ENCODE data around the gene PAGR1. TPM values are rescaled to one million over a fixed set of nuclear protein-coding genes. Genes with fewer than 3 reads are reported as not detected.

PAGR1 gene
- total and polyA plus RNA-seq, 9 of the 15 experiments (the other 6 are each of a cell fraction or from before 2014, with no cell fraction given), result 1.4 to 58.2 (median 16.8) TPM

DNA sequence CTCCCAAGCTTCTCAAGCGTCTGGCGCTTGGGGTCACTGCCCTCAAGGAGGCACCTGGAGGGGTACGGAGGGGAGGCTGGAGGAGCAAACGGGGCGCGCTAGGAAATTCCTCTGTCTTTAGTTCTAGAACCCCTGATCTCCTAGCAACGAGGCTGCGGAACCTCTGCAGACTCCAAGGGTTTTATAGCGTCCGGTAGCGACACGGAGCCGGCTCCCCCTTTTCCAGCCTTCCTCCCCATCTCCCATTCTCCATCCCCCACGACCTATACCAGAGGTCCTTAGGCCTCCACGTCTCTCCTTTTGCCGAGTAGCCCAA lies 47.7 kb downstream of the PAGR1 start (continued):
- TF ChIP-seq ARID4B (CRISPR knock-in tag; IDR thresholded peaks at IDR 0.05) (no peak), NFE2 (IDR thresholded peaks at IDR 0.05; ENCODE audit: low read depth) (no peak), THRAP3 (IDR thresholded peaks at IDR 0.05; ENCODE audit: borderline replicate concordance) (no peak), EGR1 (conservative IDR thresholded peaks at IDR 0.05) (no peak), RREB1 (CRISPR knock-in tag; IDR thresholded peaks at IDR 0.05) (0 out of 2 replicates have a peak, but pooled peaks have one; percentile 64), ZFPM2 (CRISPR knock-in tag; IDR thresholded peaks at IDR 0.05) (no peak), GABPB1 (CRISPR knock-in tag; IDR thresholded peaks at IDR 0.05) (no peak; the same call in 1 of the 2 replicates), TAF7 (tag; IDR thresholded peaks at IDR 0.05) (no peak), HOMEZ (CRISPR knock-in tag; IDR thresholded peaks at IDR 0.05) (no peak), DNMT1 (IDR thresholded peaks at IDR 0.05) (no peak)
- TF ChIP-seq, protein P1, sequence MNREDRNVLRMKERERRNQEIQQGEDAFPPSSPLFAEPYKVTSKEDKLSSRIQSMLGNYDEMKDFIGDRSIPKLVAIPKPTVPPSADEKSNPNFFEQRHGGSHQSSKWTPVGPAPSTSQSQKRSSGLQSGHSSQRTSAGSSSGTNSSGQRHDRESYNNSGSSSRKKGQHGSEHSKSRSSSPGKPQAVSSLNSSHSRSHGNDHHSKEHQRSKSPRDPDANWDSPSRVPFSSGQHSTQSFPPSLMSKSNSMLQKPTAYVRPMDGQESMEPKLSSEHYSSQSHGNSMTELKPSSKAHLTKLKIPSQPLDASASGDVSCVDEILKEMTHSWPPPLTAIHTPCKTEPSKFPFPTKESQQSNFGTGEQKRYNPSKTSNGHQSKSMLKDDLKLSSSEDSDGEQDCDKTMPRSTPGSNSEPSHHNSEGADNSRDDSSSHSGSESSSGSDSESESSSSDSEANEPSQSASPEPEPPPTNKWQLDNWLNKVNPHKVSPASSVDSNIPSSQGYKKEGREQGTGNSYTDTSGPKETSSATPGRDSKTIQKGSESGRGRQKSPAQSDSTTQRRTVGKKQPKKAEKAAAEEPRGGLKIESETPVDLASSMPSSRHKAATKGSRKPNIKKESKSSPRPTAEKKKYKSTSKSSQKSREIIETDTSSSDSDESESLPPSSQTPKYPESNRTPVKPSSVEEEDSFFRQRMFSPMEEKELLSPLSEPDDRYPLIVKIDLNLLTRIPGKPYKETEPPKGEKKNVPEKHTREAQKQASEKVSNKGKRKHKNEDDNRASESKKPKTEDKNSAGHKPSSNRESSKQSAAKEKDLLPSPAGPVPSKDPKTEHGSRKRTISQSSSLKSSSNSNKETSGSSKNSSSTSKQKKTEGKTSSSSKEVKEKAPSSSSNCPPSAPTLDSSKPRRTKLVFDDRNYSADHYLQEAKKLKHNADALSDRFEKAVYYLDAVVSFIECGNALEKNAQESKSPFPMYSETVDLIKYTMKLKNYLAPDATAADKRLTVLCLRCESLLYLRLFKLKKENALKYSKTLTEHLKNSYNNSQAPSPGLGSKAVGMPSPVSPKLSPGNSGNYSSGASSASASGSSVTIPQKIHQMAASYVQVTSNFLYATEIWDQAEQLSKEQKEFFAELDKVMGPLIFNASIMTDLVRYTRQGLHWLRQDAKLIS (CRISPR knock-in tag; IDR thresholded peaks at IDR 0.05), result no peak

Data from K562 (cell line).